Measurements from ENCODE around the gene FLNA.
A peak's percentile ranks its signal among the peaks of the same experiment; 100 is the strongest.

FLNA gene

GRCh38 chrX:154368630-154369448, 5.6 kb downstream of the FLNA start:
- 0 out of 2 replicates have a peak overlapping the region, but pooled peaks have one; percentile 16 for H3K27ac ChIP-seq
- TF ChIP-seq CTCF (conservative IDR thresholded peaks at IDR 0.05) (no peak), ZFX (IDR thresholded peaks at IDR 0.05) (no peak)

- H3K27ac ChIP-seq: no peak overlapping the region
- TF ChIP-seq ZFX (IDR thresholded peaks at IDR 0.05): no peak
- TF ChIP-seq CTCF (conservative IDR thresholded peaks at IDR 0.05): no peak
These were observed 6.7 kb downstream of the FLNA start for GRCh38 chrX:154367474-154368308.

- no peak for TF ChIP-seq CTCF (conservative IDR thresholded peaks at IDR 0.05)
- H3K27ac ChIP-seq: no peak overlapping the region
These were observed 7.8 kb downstream of the FLNA start for GRCh38 chrX:154366666-154367055.

GRCh38 chrX:154365997-154366665, 8.3 kb downstream of the FLNA start:
- TF ChIP-seq ZFX (IDR thresholded peaks at IDR 0.05): no peak
- TF ChIP-seq CTCF (conservative IDR thresholded peaks at IDR 0.05): no peak
- no peak overlapping the region for H3K27ac ChIP-seq

GRCh38 chrX:154365052-154365600, 9.3 kb downstream of the FLNA start:
- no peak overlapping the region for H3K27ac ChIP-seq
- TF ChIP-seq CTCF (conservative IDR thresholded peaks at IDR 0.05) (no peak), ZFX (IDR thresholded peaks at IDR 0.05) (no peak)

GRCh38 chrX:154363706-154364439, 10.6 kb downstream of the FLNA start:
- TF ChIP-seq ZFX (IDR thresholded peaks at IDR 0.05): no peak
- no peak overlapping the region for H3K27ac ChIP-seq
